ENCODE data around the gene SPATA45. TPM values are rescaled to one million over a fixed set of nuclear protein-coding genes. Genes with fewer than 3 reads are reported as not detected.

SPATA45 gene
- total and polyA plus RNA-seq, 2 donors (not counting 1 experiment from before 2014, with no cell fraction given) = 0.64 TPM; not detected in 1

DNA sequence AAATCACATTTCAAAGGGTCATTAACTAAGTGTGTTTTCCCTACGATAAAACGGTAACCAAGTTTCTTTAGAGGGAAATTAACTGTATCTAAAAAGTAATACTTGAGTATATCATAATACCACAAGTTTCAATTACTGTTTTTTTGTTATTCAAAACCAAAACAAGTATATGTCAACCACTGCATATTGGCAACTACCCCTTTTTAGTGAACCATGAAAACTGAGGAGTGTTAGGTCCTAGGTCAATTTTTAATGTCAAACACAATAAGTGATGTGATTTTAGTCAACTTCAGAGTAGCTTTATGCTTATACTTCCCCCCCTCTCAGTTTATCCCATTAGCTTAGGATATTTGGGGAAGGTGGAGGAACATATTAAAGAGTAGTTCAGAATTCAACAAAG, 66.2 kb downstream of the SPATA45 start:
- Histone ChIP-seq H3K4me2 (replicated peaks; ENCODE audit: low read depth, low read length, poor library complexity, severe bottlenecking) (no peak overlapping the region), H3K27me3 (replicated peaks in 1 of 4; ENCODE audit: control extremely low read depth in 1 of 4, control insufficient read depth in 3 of 4, insufficient read depth in 4 of 4, low read length in 3 of 4) (no peaks in the 10 kb centered on the region), H3K4me1 (ENCODE audit: control insufficient read depth in 2 of 2, insufficient read depth in 2 of 2, low read length in 2 of 2) (no peaks in the 10 kb centered on the region), H3K27ac (ENCODE audit: low read length in 2 of 2) (no peak overlapping the region), H3K9me3 (ENCODE audit: control extremely low read depth in 1 of 3, control insufficient read depth in 2 of 3, insufficient read depth in 1 of 3, low read length in 2 of 3) (peaks cover 0 to 3% (median 0%) of the 10 kb centered on the region in 3 donors), H3K36me3 (replicated peaks in 1 of 2; ENCODE audit: control extremely low read depth in 1 of 2, control insufficient read depth in 1 of 2, extremely low read depth in 1 of 2, insufficient read depth in 2 of 2, low read length in 1 of 2) (peaks cover 18 to 56% of the 10 kb centered on the region in 2 experiments), H3K79me2 (ENCODE audit: control insufficient read depth, insufficient read depth, low read length) (peaks cover 13% of the 10 kb centered on the region), H4K20me1 (ENCODE audit: control insufficient read depth, insufficient read depth, low read length, poor library complexity, severe bottlenecking) (no peaks in the 10 kb centered on the region), H3K4me3 (ENCODE audit: control extremely low read depth in 1 of 5, extremely low read depth in 1 of 5, insufficient read depth in 1 of 5, low read depth in 2 of 5, low read length in 4 of 5) (no peak overlapping the region), H2AFZ (ENCODE audit: insufficient read depth, low read depth, low read length, poor library complexity, severe bottlenecking) (no peak overlapping the region), H3K9ac (ENCODE audit: low read length) (no peak overlapping the region)
- H3K9me3 Mint-ChIP-seq (ENCODE audit: insufficient read depth) = no peaks in the 10 kb centered on the region
- no peaks in the 10 kb centered on the region for H3K27me3 Mint-ChIP-seq
- intact Hi-C loops (cut with micrococcal nuclease) = loop anchor here (5.0 kb wide), 2 partner anchors 216 to 1104 kb away; partner anchors contain the start of gene NEK2
- no peaks in the 10 kb centered on the region for H3K4me1 Mint-ChIP-seq
- TF ChIP-seq, protein P1, sequence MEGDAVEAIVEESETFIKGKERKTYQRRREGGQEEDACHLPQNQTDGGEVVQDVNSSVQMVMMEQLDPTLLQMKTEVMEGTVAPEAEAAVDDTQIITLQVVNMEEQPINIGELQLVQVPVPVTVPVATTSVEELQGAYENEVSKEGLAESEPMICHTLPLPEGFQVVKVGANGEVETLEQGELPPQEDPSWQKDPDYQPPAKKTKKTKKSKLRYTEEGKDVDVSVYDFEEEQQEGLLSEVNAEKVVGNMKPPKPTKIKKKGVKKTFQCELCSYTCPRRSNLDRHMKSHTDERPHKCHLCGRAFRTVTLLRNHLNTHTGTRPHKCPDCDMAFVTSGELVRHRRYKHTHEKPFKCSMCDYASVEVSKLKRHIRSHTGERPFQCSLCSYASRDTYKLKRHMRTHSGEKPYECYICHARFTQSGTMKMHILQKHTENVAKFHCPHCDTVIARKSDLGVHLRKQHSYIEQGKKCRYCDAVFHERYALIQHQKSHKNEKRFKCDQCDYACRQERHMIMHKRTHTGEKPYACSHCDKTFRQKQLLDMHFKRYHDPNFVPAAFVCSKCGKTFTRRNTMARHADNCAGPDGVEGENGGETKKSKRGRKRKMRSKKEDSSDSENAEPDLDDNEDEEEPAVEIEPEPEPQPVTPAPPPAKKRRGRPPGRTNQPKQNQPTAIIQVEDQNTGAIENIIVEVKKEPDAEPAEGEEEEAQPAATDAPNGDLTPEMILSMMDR (IDR thresholded peaks at IDR 0.05) = no peak
- TF ChIP-seq EZH2 (IDR thresholded peaks at IDR 0.05; ENCODE audit: borderline replicate concordance, insufficient read depth, low read depth, low read length, poor library complexity, severe bottlenecking) = no peak
- no peak overlapping the region for H3K4me3 Mint-ChIP-seq
- ChIA-PET POLR2A (no interaction called here), CTCF (interaction anchor here (0.9 to 6.1 kb wide), 17 partner anchors 10 to 746 kb away, joined by 3 to 90 read pairs (median 4); partner anchors contain the start of genes DTL, INTS7, NSL1 and TATDN3)
- no CpG with 5 or more reads among the region's 2 CpGs for WGBS (ENCODE audit: insufficient coverage)
- DNase-seq (no peak), ATAC-seq (ENCODE audit: low read depth) (no peak)
- H3K27ac Mint-ChIP-seq = no peak overlapping the region

DNA sequence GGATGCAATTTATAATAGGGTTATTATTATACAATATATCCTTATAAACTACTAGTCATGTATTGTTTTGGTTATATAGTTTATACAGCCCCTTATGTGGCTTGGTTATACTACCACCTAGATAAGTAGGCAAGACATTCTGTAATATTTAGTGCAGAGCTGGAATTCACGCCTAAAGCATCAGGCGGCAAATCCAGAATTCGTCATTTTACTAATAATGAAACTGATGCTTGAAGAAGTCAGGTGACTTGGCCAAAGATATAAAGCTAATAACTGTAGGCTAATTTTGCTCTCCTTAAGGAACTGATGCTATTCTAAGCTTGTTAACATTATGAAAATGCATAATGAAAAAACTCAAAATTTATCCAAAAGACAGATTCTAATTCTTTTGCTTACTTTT, 66.7 kb downstream of the SPATA45 start:
- H3K79me2 ChIP-seq (ENCODE audit: control insufficient read depth, insufficient read depth, low read length) = peaks cover 10% of the 10 kb centered on the region
- no peak overlapping the region for H3K4me2 ChIP-seq (replicated peaks; ENCODE audit: low read depth, low read length, poor library complexity, severe bottlenecking)
- DNase-seq = no peak
- no peak overlapping the region for H3K4me3 ChIP-seq (ENCODE audit: control extremely low read depth in 1 of 5, extremely low read depth in 1 of 5, insufficient read depth in 1 of 5, low read depth in 2 of 5, low read length in 4 of 5)
- H3K36me3 ChIP-seq (replicated peaks in 1 of 2; ENCODE audit: control extremely low read depth in 1 of 2, control insufficient read depth in 1 of 2, extremely low read depth in 1 of 2, insufficient read depth in 2 of 2, low read length in 1 of 2) = peaks cover 15 to 52% of the 10 kb centered on the region in 2 experiments
- intact Hi-C loops (cut with micrococcal nuclease) = loop anchor here (5.0 kb wide), 2 partner anchors 217 to 1103 kb away; partner anchors contain the start of gene NEK2
- no peak overlapping the region for H3K9ac ChIP-seq (ENCODE audit: low read length)
- no peak for TF ChIP-seq EZH2 (IDR thresholded peaks at IDR 0.05; ENCODE audit: borderline replicate concordance, insufficient read depth, low read depth, low read length, poor library complexity, severe bottlenecking)
- no peaks in the 10 kb centered on the region for H3K4me1 ChIP-seq (ENCODE audit: control insufficient read depth in 2 of 2, insufficient read depth in 2 of 2, low read length in 2 of 2)
- ATAC-seq (ENCODE audit: low read depth) = no peak
- no peak overlapping the region for H3K27ac ChIP-seq (ENCODE audit: low read length in 2 of 2)
- peaks cover 0 to 3% (median 0%) of the 10 kb centered on the region in 3 donors for H3K9me3 ChIP-seq (ENCODE audit: control extremely low read depth in 1 of 3, control insufficient read depth in 2 of 3, insufficient read depth in 1 of 3, low read length in 2 of 3)
- H3K27ac Mint-ChIP-seq = no peak overlapping the region
- no peaks in the 10 kb centered on the region for H3K27me3 Mint-ChIP-seq
- no CpG with 5 or more reads among the region's 3 CpGs for WGBS (ENCODE audit: insufficient coverage)
- no peak overlapping the region for H2AFZ ChIP-seq (ENCODE audit: insufficient read depth, low read depth, low read length, poor library complexity, severe bottlenecking)
- H3K4me1 Mint-ChIP-seq = no peaks in the 10 kb centered on the region
- H3K4me3 Mint-ChIP-seq = no peak overlapping the region
- no peaks in the 10 kb centered on the region for H3K9me3 Mint-ChIP-seq (ENCODE audit: insufficient read depth)
- ChIA-PET CTCF (interaction anchor here (1.0 to 6.1 kb wide), 12 partner anchors 10 to 745 kb away, joined by 3 to 90 read pairs (median 4); partner anchors contain the start of genes DTL and INTS7), POLR2A (no interaction called here)
- no peaks in the 10 kb centered on the region for H4K20me1 ChIP-seq (ENCODE audit: control insufficient read depth, insufficient read depth, low read length, poor library complexity, severe bottlenecking)
- H3K27me3 ChIP-seq (replicated peaks in 1 of 4; ENCODE audit: control extremely low read depth in 1 of 4, control insufficient read depth in 3 of 4, insufficient read depth in 4 of 4, low read length in 3 of 4) = no peaks in the 10 kb centered on the region

Small RNA genes lying within 50 kb of the gene (small RNA-seq; reads per million reads assigned to genes)
- not detected for gene AC104333.1 (ENCODE audit: insufficient read length, low read depth, low replicate concordance)
- not detected for gene AC104333.2 (ENCODE audit: insufficient read length, low read depth, low replicate concordance)

Other genes starting within 250 kb of the SPATA45 start
- gene ATF3, start 238.9 kb downstream of the SPATA45 start, total RNA-seq = 2.7 and 4.5 TPM in 2 replicates
- 42.3 and 90.0 TPM in 2 replicates for gene ATF3, start 238.9 kb downstream of the SPATA45 start, polyA plus RNA-seq
- gene BATF3, start 147.8 kb downstream of the SPATA45 start, total RNA-seq = 0.78 and 1.9 TPM in 2 replicates
- 0.36 and 0.79 TPM in 2 replicates for gene BATF3, start 147.8 kb downstream of the SPATA45 start, polyA plus RNA-seq
- gene NSL1, start 55.9 kb downstream of the SPATA45 start, total RNA-seq = 45.9 and 50.6 TPM in 2 replicates
- 20.3 and 20.5 TPM in 2 replicates for gene NSL1, start 55.9 kb downstream of the SPATA45 start, polyA plus RNA-seq
- gene TATDN3, start 55.8 kb downstream of the SPATA45 start, total RNA-seq = 28.6 and 30.7 TPM in 2 replicates
- 17.6 and 19.8 TPM in 2 replicates for gene TATDN3, start 55.8 kb downstream of the SPATA45 start, polyA plus RNA-seq
- gene FLVCR1, start 10.6 kb upstream of the SPATA45 start, total RNA-seq = 19.2 and 19.7 TPM in 2 replicates
- gene FLVCR1, start 10.6 kb upstream of the SPATA45 start, polyA plus RNA-seq = 3.4 and 3.9 TPM in 2 replicates
- gene VASH2, start 102.9 kb upstream of the SPATA45 start, total RNA-seq = not detected in 2 replicates
- gene VASH2, start 102.9 kb upstream of the SPATA45 start, polyA plus RNA-seq = 0.06 and 0.09 TPM in 2 replicates
- 86.0 and 94.2 TPM in 2 replicates for gene ANGEL2, start 168.2 kb upstream of the SPATA45 start, total RNA-seq
- 25.2 and 45.8 TPM in 2 replicates for gene ANGEL2, start 168.2 kb upstream of the SPATA45 start, polyA plus RNA-seq
- 19.0 and 19.8 TPM in 2 replicates for gene RPS6KC1, start 203.6 kb upstream of the SPATA45 start, total RNA-seq
- 2.4 and 2.6 TPM in 2 replicates for gene RPS6KC1, start 203.6 kb upstream of the SPATA45 start, polyA plus RNA-seq